CD14-positive monocyte (primary cell): ENCODE results near the gene RDH13. TPM values are rescaled to one million over a fixed set of nuclear protein-coding genes. Genes with fewer than 3 reads are reported as not detected.
A peak's percentile ranks its signal among the peaks of the same experiment; 100 is the strongest.

Experiments
- DNase-seq, 3 donors: peaks; one replicate each; pipeline ENCODE4 v3.0.0-alpha.2; 2011 to 2022
- H2AFZ ChIP-seq: 2 replicates; pipeline ENCODE4 v1.6.0; 2012; ENCODE audit warnings: mild to moderate bottlenecking, low read depth, low read length, inconsistent platforms; ENCODE audit not compliant: insufficient read depth, poor library complexity, severe bottlenecking
- H3K27ac ChIP-seq, 2 donors: 1 replicate in 1 of 2; 2 replicates in 1 of 2; pipeline ENCODE4 v1.5.1; 2012 to 2013; ENCODE audit warnings: low read length in 2 of 2, control low read depth in 1 of 2, inconsistent platforms in 1 of 2, low read depth in 1 of 2, mild to moderate bottlenecking in 1 of 2
- H3K27me3 ChIP-seq, 2 donors: one replicate each; pipeline versions ENCODE4 v1.6.0 to v1.6.1; 2011 to 2013; ENCODE audit warnings: low read length in 2 of 2; ENCODE audit not compliant: control insufficient read depth in 2 of 2, insufficient read depth in 2 of 2
- H3K36me3 ChIP-seq, 2 donors: replicated peaks in 1 of 2; 1 replicate in 1 of 2; 2 replicates in 1 of 2; pipeline versions ENCODE4 v1.5.1 to v1.6.1; 2012 to 2013; ENCODE audit warnings: low read length in 2 of 2, control low read depth in 1 of 2, inconsistent platforms in 1 of 2, mild to moderate bottlenecking in 1 of 2; ENCODE audit not compliant: insufficient read depth in 2 of 2, control insufficient read depth in 1 of 2
- H3K4me1 ChIP-seq, 2 donors: 1 replicate in 1 of 2; 2 replicates in 1 of 2; pipeline versions ENCODE4 v1.5.1 to v1.6.1; 2012 to 2013; ENCODE audit warnings: low read length in 2 of 2, control low read depth in 1 of 2, inconsistent platforms in 1 of 2, mild to moderate bottlenecking in 1 of 2, moderate library complexity in 1 of 2; ENCODE audit not compliant: insufficient read depth in 2 of 2, control insufficient read depth in 1 of 2
- H3K4me2 ChIP-seq: replicated peaks from 2 replicates; pipeline ENCODE3; 2012; ENCODE audit warnings: low read length, moderate library complexity, mild to moderate bottlenecking; ENCODE audit not compliant: poor library complexity, severe bottlenecking; ENCODE audit errors: extremely low read depth
- H3K4me3 ChIP-seq, 3 experiments: fragments of 200-600 bp in 1 of 3; sonication (generic) in 1 of 3; replicated peaks in 1 of 3; 1 replicate in 2 of 3; 2 replicates in 1 of 3; pipeline ENCODE4 v1.5.1; 2011 to 2013; ENCODE audit warnings: low read length in 3 of 3, mild to moderate bottlenecking in 3 of 3, control low read depth in 2 of 3, low read depth in 2 of 3, inconsistent platforms in 1 of 3, moderate library complexity in 1 of 3
- H3K79me2 ChIP-seq: 2 replicates; pipeline ENCODE4 v1.6.0; 2012; ENCODE audit warnings: mild to moderate bottlenecking, control low read depth, inconsistent platforms, low read length, moderate library complexity; ENCODE audit not compliant: insufficient read depth
- H3K9ac ChIP-seq: 2 replicates; pipeline ENCODE4 v1.6.0; 2017; ENCODE audit warnings: low read length, mild to moderate bottlenecking; ENCODE audit not compliant: insufficient read depth, poor library complexity, severe bottlenecking
- H3K9me3 ChIP-seq, 2 donors: replicated peaks in 1 of 2; 1 replicate in 1 of 2; 2 replicates in 1 of 2; pipeline versions ENCODE4 v1.5.1 to v1.6.1; 2012 to 2013; ENCODE audit warnings: low read length in 2 of 2, control low read depth in 1 of 2; ENCODE audit not compliant: control insufficient read depth in 1 of 2, insufficient read depth in 1 of 2
- H4K20me1 ChIP-seq: 2 replicates; pipeline ENCODE4 v1.6.0; 2012; ENCODE audit warnings: mild to moderate bottlenecking, low read length, control low read depth, moderate library complexity; ENCODE audit not compliant: insufficient read depth
- H3K27ac Mint-ChIP-seq, 7 donors: one replicate each; pipeline ENCODE4 v1.8.0; 2020; ENCODE audit warnings: mild to moderate bottlenecking in 7 of 7, mixed read lengths in 7 of 7, moderate library complexity in 6 of 7, inconsistent platforms in 2 of 7
- H3K27me3 Mint-ChIP-seq, 3 donors: one replicate each; pipeline ENCODE4 v1.8.0; 2021 to 2022; ENCODE audit warnings: low read depth in 3 of 3, mild to moderate bottlenecking in 3 of 3, mixed read lengths in 3 of 3, moderate library complexity in 3 of 3, inconsistent platforms in 1 of 3
- H3K36me3 Mint-ChIP-seq, 2 donors: one replicate each; pipeline ENCODE4 v1.8.0; 2020; ENCODE audit warnings: mixed read lengths in 2 of 2, inconsistent platforms in 1 of 2, mild to moderate bottlenecking in 1 of 2
- H3K4me1 Mint-ChIP-seq: one replicate; pipeline ENCODE4 v1.8.0; 2020; ENCODE audit warnings: mild to moderate bottlenecking, mixed read lengths
- H3K4me3 Mint-ChIP-seq, 2 donors: one replicate each; pipeline ENCODE4 v1.8.0; 2020; ENCODE audit warnings: mild to moderate bottlenecking in 2 of 2, mixed read lengths in 2 of 2, moderate library complexity in 1 of 2
- H3K9me3 Mint-ChIP-seq, 7 donors: one replicate each; pipeline ENCODE4 v1.8.0; 2020 to 2022; ENCODE audit warnings: mixed read lengths in 7 of 7, mild to moderate bottlenecking in 6 of 7, moderate library complexity in 6 of 7, inconsistent platforms in 2 of 7
- WGBS: methylation state at CpG from one replicate; pipeline ENCODE4 v1.1.5; 2013; ENCODE audit warnings: missing lambda C conversion rate; ENCODE audit not compliant: insufficient coverage; 5-methylcytosine and 5-hydroxymethylcytosine counted together
- intact Hi-C, 2 donors: fragments of 100-400 bp; cut with micrococcal nuclease; formaldehyde crosslinking; loops; one replicate each; pipeline versions ENCODE4 v1.15.0 to v1.15.1; 2023
- polyA plus RNA-seq, 3 donors: library from polyadenylated mRNA; depleted of rRNA in 1 of 3; unstranded in 2 of 3; stranded (reverse) in 1 of 3; fragments of 300-500 nt in 2 of 3; fragments of >200 nt in 1 of 3; fragmentation: Illumina TruSeq in 2 of 3; gene quantifications; 1 replicate in 2 of 3; 2 replicates in 1 of 3; pipeline ENCODE4 v1.2.3, GENCODE V29; 2012 to 2021
- TF ChIP-seq, protein P1 (sequence below): fragments of 200-600 bp; IDR thresholded peaks from one replicate; pipeline ENCODE4 v1.8.0; 2022; ENCODE audit warnings: antibody characterized with exemption, mild to moderate bottlenecking

Gene RDH13
- polyA plus RNA-seq, 3 donors = 1.6 to 4.0 (median 2.3) TPM

DNA sequence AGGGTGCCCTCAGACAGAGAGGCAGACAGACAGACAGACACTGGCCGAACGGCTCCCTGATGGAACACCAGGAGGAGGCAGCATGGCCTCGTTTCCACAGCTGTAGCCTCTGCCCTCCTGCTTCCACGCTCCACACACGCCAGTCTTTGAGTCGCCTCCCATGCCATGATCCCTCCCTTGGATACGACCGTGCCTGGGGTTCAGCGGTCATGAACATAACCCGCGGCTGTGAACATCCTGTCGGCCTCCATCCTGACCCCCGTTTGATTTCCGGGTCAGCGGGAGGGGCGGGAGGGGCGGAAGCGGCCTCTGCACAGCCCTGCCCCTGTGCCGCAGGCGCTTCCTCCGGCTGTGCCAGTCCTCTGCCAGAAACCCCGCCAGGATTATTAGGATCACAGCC lies 48.2 kb downstream of the RDH13 start:
- Histone ChIP-seq H4K20me1 (no peaks in the 10 kb centered on the region), H3K9me3 (no peaks in the 10 kb centered on the region), H3K27ac (peak overlapping the region in 1 of 2 donors; percentile 36), H3K4me2 (peak overlapping the region; percentile 53), H3K9ac (peak overlapping the region; percentile 32), H3K4me3 (peak overlapping the region; percentile 26 to 60 (median 29)), H3K27me3 (no peaks in the 10 kb centered on the region), H3K4me1 (peaks cover 0 to 14% of the 10 kb centered on the region in 2 donors), H2AFZ (no peak overlapping the region), H3K79me2 (peaks cover 3% of the 10 kb centered on the region), H3K36me3 (no peaks in the 10 kb centered on the region)
- peak overlapping the region in 1 of 7 donors; percentile 37 for H3K27ac Mint-ChIP-seq
- H3K4me3 Mint-ChIP-seq = peak overlapping the region in 1 of 2 donors; percentile 80
- H3K4me1 Mint-ChIP-seq = peaks cover 5% of the 10 kb centered on the region
- H3K27me3 Mint-ChIP-seq = peaks cover 6 to 10% (median 9%) of the 10 kb centered on the region in 3 donors
- intact Hi-C loops = no loop called here
- peak in 1 of 3 donors; percentile 4 for DNase-seq
- peaks cover 4 to 9% of the 10 kb centered on the region in 2 donors for H3K36me3 Mint-ChIP-seq
- peaks cover 0 to 3% (median 0%) of the 10 kb centered on the region in 7 donors for H3K9me3 Mint-ChIP-seq
- WGBS = 65% methylated on average over 20 of the region's 22 CpGs
- TF ChIP-seq, protein P1, sequence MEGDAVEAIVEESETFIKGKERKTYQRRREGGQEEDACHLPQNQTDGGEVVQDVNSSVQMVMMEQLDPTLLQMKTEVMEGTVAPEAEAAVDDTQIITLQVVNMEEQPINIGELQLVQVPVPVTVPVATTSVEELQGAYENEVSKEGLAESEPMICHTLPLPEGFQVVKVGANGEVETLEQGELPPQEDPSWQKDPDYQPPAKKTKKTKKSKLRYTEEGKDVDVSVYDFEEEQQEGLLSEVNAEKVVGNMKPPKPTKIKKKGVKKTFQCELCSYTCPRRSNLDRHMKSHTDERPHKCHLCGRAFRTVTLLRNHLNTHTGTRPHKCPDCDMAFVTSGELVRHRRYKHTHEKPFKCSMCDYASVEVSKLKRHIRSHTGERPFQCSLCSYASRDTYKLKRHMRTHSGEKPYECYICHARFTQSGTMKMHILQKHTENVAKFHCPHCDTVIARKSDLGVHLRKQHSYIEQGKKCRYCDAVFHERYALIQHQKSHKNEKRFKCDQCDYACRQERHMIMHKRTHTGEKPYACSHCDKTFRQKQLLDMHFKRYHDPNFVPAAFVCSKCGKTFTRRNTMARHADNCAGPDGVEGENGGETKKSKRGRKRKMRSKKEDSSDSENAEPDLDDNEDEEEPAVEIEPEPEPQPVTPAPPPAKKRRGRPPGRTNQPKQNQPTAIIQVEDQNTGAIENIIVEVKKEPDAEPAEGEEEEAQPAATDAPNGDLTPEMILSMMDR = no peak

DNA sequence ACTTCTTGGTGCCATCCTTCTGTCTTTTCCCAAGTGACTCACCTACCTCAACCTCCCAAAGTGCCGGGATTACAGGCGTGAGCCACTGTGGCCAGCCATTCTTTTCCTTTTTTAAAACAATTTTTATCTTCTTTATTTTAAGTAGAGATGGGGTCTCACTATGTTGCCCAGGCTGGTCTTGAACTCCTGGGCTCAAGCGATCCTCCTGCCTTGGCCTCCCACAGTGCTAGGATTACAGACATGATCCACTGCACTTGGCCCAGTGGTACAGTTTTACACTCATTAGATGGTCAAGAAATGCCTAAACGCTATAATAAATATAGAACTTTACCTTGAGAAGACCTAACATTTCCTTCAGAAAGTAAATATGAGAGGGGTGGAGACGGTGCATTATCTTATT lies 49.4 kb downstream of the RDH13 start:
- no peaks in the 10 kb centered on the region for H3K9me3 ChIP-seq
- TF ChIP-seq, protein P1 = no peak
- Mint-ChIP-seq H3K27me3 (peaks cover 9 to 10% (median 10%) of the 10 kb centered on the region in 3 donors), H3K36me3 (peaks cover 7 to 11% of the 10 kb centered on the region in 2 donors), H3K27ac (no peak overlapping the region), H3K4me1 (peaks cover 11% of the 10 kb centered on the region), H3K4me3 (no peak overlapping the region), H3K9me3 (peaks cover 0 to 3% (median 0%) of the 10 kb centered on the region in 7 donors)
- intact Hi-C loops = no loop called here
- no peak overlapping the region for H2AFZ ChIP-seq
- no peak overlapping the region for H3K4me3 ChIP-seq
- H3K36me3 ChIP-seq = no peaks in the 10 kb centered on the region
- H4K20me1 ChIP-seq = no peaks in the 10 kb centered on the region
- H3K4me1 ChIP-seq = peaks cover 0 to 14% of the 10 kb centered on the region in 2 donors
- no peaks in the 10 kb centered on the region for H3K27me3 ChIP-seq
- H3K9ac ChIP-seq = no peak overlapping the region
- DNase-seq = no peak
- WGBS = no CpG with 5 or more reads among the region's 5 CpGs
- no peak overlapping the region for H3K27ac ChIP-seq
- no peak overlapping the region for H3K4me2 ChIP-seq
- peaks cover 3% of the 10 kb centered on the region for H3K79me2 ChIP-seq
